ENCODE results near the gene BTBD9.

DNA sequence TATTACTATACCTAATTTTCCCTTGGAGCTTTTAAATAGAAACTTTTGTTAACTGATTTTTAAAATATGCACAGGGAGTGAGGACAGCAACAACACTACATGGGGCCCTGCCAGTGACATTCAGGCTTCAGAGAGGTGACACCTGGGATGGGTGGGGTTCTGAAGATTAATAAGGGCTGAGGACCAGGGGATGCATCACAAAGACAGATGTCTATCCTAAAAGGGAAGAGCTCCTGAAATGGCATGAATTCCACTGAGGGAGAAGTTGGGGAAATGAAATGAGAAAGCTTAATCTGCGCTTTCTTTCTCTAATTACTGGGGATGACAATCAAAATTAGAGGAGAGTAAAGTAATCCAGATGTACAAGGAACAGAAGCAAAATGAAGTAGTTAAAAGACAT lies 162.8 kb downstream of the BTBD9 start:
- TF ChIP-seq BHLHE40 (IDR thresholded peaks at IDR 0.05; ENCODE audit: low read depth, low read length) (no peak), PHF8 (IDR thresholded peaks at IDR 0.05; ENCODE audit: borderline replicate concordance, low read depth) (no peak), CHD4 (IDR thresholded peaks at IDR 0.05; ENCODE audit: borderline replicate concordance) (no peak)
- TF ChIP-seq, protein P1, sequence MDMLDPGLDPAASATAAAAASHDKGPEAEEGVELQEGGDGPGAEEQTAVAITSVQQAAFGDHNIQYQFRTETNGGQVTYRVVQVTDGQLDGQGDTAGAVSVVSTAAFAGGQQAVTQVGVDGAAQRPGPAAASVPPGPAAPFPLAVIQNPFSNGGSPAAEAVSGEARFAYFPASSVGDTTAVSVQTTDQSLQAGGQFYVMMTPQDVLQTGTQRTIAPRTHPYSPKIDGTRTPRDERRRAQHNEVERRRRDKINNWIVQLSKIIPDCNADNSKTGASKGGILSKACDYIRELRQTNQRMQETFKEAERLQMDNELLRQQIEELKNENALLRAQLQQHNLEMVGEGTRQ (IDR thresholded peaks at IDR 0.05): no peak
- TF ChIP-seq, protein P2, sequence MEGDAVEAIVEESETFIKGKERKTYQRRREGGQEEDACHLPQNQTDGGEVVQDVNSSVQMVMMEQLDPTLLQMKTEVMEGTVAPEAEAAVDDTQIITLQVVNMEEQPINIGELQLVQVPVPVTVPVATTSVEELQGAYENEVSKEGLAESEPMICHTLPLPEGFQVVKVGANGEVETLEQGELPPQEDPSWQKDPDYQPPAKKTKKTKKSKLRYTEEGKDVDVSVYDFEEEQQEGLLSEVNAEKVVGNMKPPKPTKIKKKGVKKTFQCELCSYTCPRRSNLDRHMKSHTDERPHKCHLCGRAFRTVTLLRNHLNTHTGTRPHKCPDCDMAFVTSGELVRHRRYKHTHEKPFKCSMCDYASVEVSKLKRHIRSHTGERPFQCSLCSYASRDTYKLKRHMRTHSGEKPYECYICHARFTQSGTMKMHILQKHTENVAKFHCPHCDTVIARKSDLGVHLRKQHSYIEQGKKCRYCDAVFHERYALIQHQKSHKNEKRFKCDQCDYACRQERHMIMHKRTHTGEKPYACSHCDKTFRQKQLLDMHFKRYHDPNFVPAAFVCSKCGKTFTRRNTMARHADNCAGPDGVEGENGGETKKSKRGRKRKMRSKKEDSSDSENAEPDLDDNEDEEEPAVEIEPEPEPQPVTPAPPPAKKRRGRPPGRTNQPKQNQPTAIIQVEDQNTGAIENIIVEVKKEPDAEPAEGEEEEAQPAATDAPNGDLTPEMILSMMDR (IDR thresholded peaks at IDR 0.05): no peak

All from A549 (cell line).